ENCODE measurements around the gene ZFP30. TPM values are rescaled to one million over a fixed set of nuclear protein-coding genes. Genes with fewer than 3 reads are reported as not detected.

ZFP30 gene
- total and polyA plus RNA-seq, 2 of the 13 experiments (the other 11 are each of a cell fraction or from before 2014, with no cell fraction given): 3.4 to 19.2 TPM

GRCh38 chr19:37655301-37655688, at the start of gene ZFP30 (continued):
- TF ChIP-seq CEBPZ (IDR thresholded peaks at IDR 0.05; ENCODE audit: low read length): no peak
- peak; percentile 52; the same call in 1 of the 2 replicates for TF ChIP-seq GABPB1 (CRISPR knock-in tag; IDR thresholded peaks at IDR 0.05)
- TF ChIP-seq, protein P1, sequence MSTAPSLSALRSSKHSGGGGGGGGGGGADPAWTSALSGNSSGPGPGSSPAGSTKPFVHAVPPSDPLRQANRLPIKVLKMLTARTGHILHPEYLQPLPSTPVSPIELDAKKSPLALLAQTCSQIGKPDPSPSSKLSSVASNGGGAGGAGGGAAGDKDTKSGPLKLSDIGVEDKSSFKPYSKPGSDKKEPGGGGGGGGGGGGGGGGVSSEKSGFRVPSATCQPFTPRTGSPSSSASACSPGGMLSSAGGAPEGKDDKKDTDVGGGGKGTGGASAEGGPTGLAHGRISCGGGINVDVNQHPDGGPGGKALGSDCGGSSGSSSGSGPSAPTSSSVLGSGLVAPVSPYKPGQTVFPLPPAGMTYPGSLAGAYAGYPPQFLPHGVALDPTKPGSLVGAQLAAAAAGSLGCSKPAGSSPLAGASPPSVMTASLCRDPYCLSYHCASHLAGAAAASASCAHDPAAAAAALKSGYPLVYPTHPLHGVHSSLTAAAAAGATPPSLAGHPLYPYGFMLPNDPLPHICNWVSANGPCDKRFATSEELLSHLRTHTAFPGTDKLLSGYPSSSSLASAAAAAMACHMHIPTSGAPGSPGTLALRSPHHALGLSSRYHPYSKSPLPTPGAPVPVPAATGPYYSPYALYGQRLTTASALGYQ (CRISPR knock-in tag; IDR thresholded peaks at IDR 0.05): no peak
- no peak for TF ChIP-seq ZNF644 (CRISPR knock-in tag; IDR thresholded peaks at IDR 0.05; ENCODE audit: low read depth)
- TF ChIP-seq E2F1 (CRISPR knock-in tag; IDR thresholded peaks at IDR 0.05): 0 out of 2 replicates have a peak, but pooled peaks have one; percentile 40
- no peak for TF ChIP-seq ZNF264 (CRISPR knock-in tag; IDR thresholded peaks at IDR 0.05)
- no peak for TF ChIP-seq ZNF530 (CRISPR knock-in tag; IDR thresholded peaks at IDR 0.05; ENCODE audit: low read depth)
- no peak for TF ChIP-seq ELF1 (CRISPR knock-in tag; IDR thresholded peaks at IDR 0.05)
- TF ChIP-seq HNF1B (CRISPR knock-in tag; IDR thresholded peaks at IDR 0.05): peak; percentile 58; the same call in 1 of the 2 replicates
- TF ChIP-seq LCORL (IDR thresholded peaks at IDR 0.05): no peak
- no peak; the same call in none of the 2 replicates for TF ChIP-seq LCORL (CRISPR knock-in tag; IDR thresholded peaks at IDR 0.05)
- TF ChIP-seq CBX1 (IDR thresholded peaks at IDR 0.05; ENCODE audit: low read depth): peak; percentile 22
- TF ChIP-seq YY1 (IDR thresholded peaks at IDR 0.05; ENCODE audit: insufficient read depth, insufficient replicate concordance, low read depth, low read length): peak; percentile 82
- TF ChIP-seq, protein P2, sequence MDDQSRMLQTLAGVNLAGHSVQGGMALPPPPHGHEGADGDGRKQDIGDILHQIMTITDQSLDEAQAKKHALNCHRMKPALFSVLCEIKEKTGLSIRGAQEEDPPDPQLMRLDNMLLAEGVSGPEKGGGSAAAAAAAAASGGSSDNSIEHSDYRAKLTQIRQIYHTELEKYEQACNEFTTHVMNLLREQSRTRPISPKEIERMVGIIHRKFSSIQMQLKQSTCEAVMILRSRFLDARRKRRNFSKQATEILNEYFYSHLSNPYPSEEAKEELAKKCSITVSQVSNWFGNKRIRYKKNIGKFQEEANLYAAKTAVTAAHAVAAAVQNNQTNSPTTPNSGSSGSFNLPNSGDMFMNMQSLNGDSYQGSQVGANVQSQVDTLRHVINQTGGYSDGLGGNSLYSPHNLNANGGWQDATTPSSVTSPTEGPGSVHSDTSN (CRISPR knock-in tag; IDR thresholded peaks at IDR 0.05; ENCODE audit: borderline replicate concordance): no peak
- no peak for TF ChIP-seq ZMYM2 (CRISPR knock-in tag; IDR thresholded peaks at IDR 0.05)
- TF ChIP-seq HMGXB4 (CRISPR knock-in tag; IDR thresholded peaks at IDR 0.05; ENCODE audit: borderline replicate concordance in 1 of 2, low read depth in 1 of 2): peak; percentile 7 to 23; a peak in 2 of 4 replicates
- peak; percentile 31; the same call in 1 of the 2 replicates for TF ChIP-seq ZSCAN20 (CRISPR knock-in tag; IDR thresholded peaks at IDR 0.05; ENCODE audit: borderline replicate concordance)
